ENCODE measurements around the gene B4GALT6.

Gene B4GALT6

DNA sequence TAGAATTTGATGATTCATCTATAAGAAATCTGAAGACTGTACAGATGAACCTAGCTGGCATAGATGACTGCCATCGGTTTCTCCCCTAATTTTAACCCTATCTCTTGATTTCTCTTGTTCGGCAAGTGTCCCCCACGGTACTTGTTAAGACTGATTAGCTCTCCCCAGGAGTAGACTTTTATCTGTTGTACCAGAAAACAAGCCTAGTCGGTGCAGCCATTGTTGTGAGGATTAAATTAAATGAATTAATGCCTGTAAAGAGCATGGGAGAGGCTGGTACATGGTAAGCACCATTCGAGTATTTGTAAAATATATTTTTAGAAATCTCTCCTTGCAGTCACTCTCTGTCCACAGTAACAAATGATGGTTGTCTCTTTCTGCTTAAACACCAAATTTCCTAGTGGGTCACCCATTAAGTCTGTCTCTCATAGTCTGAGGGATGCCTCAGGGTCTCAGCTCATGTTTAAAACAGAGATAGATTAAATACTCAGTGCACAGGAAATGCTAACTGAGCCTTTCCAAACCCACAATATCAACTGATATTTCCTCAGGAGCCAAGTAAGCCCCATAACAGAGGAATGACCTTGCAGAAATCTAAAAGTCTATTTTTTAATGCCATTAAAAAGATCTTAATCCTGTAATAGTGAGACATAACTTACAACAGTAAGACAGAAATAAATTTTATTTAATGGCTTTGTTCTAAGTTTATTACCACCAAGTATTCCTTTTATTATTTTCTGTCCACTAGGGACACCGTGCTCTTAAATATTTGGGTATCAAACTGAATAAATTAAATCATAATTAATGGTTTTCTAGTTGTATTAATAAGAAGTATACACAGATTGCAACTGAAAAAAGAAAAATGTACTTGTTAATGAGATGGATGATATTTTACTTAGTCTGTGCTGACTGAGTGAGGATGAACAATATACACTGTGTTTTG lies 2.9 kb upstream of the B4GALT6 start:
- DNase-seq, result no peak

DNA sequence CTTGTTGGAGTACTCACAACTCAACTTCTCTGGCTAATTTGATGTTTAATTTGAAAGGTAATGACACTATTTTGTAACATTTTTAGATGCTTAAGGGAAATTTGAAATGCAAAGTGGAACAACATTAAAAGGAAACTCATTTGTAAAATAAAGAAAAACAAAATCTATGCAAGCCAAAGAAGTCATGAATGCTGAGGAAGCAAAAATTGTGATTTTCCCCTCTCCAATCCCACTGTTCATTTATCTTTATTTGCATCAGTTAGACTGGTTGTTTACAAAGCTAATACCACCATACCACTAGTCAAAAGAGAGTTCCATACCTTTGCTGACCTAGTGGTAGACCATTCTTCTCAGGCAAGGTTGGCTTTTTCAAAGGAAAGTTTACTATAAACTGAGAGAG lies 2.2 kb upstream of the B4GALT6 start:
- no peak for DNase-seq

- DNase-seq, result peak; percentile 94
Observed at GRCh38 chr18:31685097-31686082, 1.0 kb upstream of the B4GALT6 start.

GRCh38 chr18:31683968-31684278 lies 458 bp downstream of the B4GALT6 start:
- no peak for DNase-seq

- DNase-seq, result no peak
Observed at GRCh38 chr18:31683106-31683505, 1.3 kb downstream of the B4GALT6 start.

DNA sequence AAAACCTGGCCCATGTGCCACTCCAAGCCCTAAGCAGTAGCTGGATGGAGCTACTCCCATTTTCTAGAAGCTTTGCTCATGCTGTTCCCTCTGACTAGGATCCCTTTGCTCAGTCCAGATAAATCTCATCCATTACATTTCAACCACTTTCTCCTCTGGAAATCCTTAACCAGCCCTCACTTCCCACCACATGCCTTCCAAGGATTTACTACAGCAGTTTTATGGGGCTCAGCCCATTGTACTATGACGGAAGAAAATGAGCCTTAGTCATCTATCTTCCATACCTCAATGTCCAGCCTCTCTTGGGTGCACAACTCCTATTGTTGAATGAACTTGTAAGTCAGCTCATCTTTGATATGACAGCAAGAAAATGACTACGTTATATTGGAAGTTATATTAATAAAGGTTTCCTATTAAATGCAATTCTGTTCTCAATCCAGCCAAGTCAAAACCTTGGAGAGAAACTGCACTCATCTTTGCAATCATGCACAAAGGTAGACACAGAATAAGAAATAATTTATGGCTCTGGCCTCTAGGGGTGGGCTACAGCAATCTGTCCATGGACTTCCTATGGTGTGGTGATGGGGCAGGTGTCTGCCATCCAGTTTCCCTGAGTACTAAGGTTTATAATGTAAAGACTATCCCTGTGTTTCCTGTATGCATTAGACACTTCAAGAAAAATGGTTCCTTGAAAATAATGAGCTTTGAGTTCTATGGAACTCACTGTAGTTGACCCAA lies 3.4 kb downstream of the B4GALT6 start:
- DNase-seq, result no peak

DNA sequence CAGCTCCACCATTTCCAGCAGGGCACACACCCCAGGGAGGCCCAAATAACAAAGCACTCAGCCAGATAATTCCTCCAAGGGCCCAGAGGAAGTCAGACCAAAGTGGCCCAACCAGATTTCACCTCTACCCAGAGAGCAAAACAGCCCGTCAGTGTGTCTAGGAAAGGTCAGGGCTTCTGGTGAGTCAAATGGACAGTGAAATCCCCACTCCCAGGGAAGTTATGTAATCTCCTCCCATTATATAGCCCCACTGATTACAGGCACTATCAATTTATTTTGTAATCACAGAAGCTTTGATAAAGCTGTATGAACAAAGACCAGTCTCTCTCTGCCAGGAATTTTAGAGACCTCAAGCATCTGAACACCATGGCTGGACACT lies 4.0 kb downstream of the B4GALT6 start:
- DNase-seq, result no peak

GRCh38 chr18:31679791-31680432 lies 4.5 kb downstream of the B4GALT6 start:
- DNase-seq, result no peak

DNA sequence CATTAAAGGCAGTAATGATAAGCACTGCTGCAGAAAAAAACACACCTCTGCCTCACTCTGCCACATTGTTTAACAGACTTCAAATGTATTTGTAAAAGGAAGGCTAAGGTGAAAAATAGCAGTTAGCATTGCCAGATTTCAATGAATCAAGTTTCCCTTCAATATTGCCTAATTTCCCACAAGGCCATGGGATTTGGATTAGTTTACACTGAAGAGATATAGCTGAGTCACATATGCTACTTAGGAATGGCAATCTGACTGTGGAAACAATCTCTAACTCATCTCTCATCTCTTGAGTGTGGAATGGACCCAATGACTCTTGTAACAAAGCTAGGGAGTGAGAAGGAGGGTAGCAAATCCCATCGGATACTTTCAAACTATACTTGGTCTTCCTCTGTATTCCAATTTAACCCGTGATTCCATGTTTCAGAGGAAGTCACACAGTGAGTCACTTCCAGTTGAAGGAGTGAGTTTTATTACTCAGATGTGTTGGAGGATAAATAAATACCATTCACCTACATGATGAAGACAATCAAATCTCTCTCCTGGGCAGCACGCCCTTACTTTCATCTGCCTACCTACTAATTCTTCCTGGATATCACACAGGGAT lies 5.1 kb downstream of the B4GALT6 start:
- no peak for DNase-seq

DNA sequence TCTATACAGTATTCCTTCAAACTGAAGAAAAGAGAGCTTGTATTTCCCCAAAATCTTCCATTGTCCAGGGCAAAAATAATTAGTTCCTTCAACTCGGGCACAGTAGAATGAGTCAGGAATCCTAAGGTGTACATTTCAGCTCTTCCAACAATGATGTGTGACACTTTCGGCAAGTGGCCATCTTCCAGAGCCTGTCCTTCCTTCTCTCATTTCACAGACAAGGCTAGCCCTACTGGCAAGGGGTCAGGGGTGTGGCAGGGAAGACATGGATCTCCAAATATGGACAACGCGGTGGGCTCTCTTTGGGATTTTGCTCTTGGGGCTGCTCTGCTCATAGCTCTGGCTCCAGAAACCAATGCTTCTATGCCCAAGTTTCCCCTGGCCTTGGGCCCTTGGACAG lies 6.0 kb downstream of the B4GALT6 start:
- no peak for DNase-seq

DNA sequence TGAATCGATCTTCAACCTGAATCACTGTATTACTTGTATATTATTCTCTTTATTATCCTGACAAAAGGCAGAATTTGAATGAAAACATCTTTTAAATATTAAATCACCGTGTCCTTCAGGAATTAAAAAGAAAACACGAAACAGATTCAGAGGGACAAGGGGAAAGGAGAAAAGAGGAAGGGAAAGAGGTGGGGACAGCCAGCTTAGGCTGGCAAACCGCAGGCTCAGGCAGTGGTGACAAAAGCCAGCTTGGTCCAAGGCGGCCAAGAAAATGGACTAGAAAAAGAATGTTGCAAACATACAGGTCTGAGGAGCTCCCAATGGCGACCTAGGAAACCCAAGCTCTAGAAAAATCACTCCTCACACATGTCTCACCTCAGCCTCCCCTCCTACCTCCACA lies 6.8 kb downstream of the B4GALT6 start:
- no peak for DNase-seq

- DNase-seq, result no peak
Observed at GRCh38 chr18:31675404-31675803, 9.0 kb downstream of the B4GALT6 start.

DNA sequence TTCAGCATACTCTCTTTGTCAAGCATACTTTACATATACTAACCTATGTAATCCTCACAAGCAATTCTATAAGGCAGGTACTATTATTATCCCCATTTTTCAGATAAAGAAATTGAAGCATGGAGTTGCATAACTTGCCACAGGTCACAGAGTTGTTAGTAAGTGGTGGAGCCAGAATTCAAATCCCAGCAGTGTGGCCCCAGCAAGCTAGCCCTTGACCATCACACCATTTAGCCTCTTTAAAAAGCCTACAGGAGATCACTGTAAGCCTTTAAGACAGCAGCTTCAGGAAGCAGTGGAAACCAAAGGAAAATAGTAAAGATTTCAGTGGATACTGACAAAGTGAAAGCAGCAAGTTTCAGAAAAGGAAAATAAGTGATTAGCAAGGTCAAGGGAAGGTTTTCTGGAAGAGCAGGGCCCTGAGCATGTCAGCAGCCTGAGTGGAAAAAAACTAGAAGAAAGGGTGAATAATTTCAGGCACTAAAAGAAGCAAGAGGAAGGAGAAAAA lies 11.7 kb downstream of the B4GALT6 start:
- DNase-seq, result no peak

DNA sequence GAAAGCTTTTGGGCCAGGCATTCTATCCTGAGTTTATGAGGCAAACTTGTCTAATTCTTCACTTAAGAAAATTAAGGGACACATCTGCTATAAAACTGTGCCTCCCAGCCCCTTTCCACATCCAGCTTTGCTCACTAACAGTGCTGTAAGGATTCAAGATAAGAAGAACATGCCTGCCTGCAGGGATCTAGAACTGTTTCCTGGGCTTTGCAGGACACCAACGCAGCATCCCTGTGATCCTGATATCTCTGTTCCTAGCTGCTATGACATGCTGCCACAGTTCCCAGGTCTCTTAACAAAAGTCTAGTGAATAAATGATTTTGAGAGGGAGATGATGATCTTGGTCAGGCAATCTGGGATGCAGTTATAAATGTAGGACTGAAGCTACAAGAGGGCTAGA lies 12.4 kb downstream of the B4GALT6 start:
- no peak for DNase-seq

DNA sequence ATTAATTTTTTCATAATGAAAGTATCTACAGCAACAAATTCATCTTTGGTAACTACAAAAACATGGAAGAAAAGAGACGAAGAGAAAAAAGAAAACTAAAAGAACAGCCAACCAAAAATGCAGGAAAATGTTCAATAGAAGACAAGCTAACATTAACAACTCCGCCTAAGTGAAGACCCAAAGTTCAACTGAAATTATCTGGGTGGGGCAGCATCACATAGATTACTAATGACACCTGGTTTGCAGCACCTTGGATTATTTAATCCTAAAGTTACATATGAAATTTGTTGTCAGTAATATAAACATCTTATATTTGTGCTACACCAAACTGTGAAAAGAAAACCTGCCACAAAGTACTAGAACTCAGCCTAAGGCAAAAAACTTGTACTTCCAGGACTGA lies 14.8 kb downstream of the B4GALT6 start:
- DNase-seq, result no peak

GRCh38 chr18:31667185-31667584 lies 17.2 kb downstream of the B4GALT6 start:
- no peak for DNase-seq

DNA sequence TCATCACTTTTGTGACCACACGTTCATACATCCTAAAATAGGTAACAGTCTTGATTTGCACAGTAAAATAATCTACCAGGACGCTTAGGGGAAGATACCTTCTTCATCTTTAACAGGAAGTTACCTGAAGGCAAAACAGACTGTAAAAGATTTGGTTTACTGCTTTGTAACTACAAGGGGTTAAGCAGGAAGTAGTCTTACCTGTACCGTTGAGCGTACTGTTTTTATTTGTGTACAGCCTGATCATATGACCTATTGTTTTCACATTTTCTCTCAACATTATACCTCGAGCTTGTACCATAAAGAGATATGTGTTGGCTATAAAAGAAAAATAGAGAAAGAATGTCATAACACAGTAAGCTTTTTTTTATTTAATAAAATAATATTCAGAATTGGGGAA lies 18.3 kb downstream of the B4GALT6 start:
- DNase-seq, result no peak

DNA sequence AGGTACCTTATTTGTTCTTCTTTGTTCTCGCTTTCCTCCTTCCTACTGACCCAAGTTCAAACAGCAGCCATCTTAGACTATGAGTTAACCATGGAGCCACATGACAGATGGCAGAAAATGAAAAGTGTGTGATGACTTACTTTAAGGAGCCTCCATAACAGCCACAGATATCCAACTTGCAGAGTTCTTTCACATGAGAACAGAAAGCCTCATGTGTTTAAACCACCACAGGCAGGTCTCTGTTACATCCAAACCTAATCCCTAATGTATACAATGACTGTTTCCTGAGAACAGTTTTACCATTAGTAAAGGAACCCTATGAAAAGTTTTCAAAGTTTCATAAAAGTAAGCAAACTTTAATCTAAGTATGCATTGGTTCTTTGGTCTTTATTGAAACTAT lies 20.3 kb downstream of the B4GALT6 start:
- DNase-seq, result no peak

DNA sequence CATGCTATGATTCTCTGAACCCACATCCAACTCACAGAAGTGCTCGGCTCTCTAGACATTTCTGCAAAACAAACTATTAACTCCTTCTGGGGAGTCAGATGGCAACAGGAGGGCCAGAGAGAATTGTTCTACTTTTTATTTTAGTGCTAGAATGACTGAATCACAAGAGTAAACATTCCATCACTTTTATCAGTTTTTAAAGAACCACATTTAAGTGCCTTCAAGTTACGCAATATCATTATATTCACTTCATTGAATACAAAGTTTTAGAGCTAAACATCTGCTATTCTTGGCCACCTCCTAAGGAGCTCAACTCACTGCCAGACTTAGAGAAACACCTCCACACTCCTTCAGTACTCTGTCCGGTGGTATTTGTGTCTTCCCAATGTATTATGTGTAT lies 22.4 kb downstream of the B4GALT6 start:
- DNase-seq, result no peak

- DNase-seq, result no peak
Observed at GRCh38 chr18:31660763-31661162, 23.6 kb downstream of the B4GALT6 start.

DNA sequence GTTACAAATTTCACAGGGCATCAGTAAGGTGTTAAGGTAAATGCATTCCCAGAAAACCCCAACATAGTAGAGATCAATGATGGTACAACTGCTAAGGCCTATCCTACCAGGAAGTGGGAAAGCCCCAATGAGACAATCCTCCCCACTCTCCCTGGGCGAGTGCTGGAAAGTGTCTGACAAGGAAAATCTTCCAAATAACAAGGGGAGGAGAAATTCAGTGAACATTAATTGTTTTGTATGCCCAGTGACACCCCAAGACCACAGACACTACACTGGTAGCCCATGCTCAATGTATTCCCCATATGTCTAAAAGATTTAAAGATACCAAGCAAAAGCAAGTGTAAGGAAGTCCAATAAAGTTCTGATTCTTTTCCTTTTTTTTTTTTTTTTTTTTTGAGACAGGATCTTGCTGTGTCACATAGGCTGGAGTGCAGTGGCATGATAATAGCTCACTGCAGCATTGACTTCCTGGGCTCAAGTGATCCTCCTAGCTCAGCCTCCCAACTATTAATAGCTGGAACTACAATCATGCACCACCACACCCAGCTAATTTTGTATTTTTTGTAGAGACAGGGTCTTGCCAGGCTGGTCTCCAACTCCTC lies 24.7 kb downstream of the B4GALT6 start:
- no peak for DNase-seq

Measured in NCI-H1092 (cell line).